K562 treated with DMSO at 1 percent for 12 hours (cell line): ENCODE results near the gene ZNF502. TPM values are rescaled to one million over a fixed set of nuclear protein-coding genes. Genes with fewer than 3 reads are reported as not detected.

ENCODE experiments used
- total RNA-seq: library from RNA; unstranded; fragments of 300-600 nt; gene quantifications from 2 replicates; pipeline ENCODE4 v1.2.3, GENCODE V29; 2022; ENCODE audit not compliant: insufficient read depth

The ZNF502 gene
- total RNA-seq = 0.25 and 0.49 TPM in 2 replicates

GRCh38 chr3:44712455-44713075, at the start of gene ZNF502:
Gene ZNF502 (plus strand): TSS chr3:44712660. CDS start chr3:44720262, 7,602 bp downstream.

DNA sequence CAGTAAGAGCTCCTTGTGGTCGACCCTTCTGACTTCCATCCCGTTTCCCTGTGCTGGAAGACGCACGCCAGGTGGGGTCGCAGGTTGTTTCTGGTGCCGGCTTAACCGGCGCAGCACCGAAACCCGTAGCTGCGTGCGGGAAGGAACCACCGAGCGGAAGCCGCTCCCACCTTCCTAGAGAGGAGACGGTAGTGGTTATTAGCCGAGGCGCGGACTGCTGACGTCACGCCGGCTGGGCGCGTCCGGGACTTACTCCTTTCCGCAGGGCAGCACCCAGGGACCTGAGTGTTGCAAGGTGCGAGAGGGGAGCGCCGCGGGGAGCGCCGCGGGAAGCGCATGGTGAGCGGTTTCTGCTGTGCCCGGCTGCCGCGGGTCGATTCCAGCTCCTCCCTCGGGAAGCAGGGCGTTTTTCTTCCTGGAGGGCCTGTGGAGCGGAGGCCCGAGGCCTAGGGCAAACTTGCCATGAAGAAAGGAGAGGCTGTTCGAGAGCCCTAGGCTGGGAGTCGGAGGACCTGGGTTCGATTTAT, 17.0 kb downstream of the ZNF502 start, which contains the start of gene ZNF501:
Gene ZNF501, plus strand, starts transcription at position 252 of the 527 bp plus-strand sequence. CDS start 4,787 bp downstream, outside the sequence.

GRCh38 chr3:44761424-44762169, 49.1 kb downstream of the ZNF502 start, which contains the start of the genes KIAA1143 and KIF15:
Gene KIAA1143 (minus strand): TSS chr3:44761619. CDS start chr3:44761602, 17 bp downstream.
Gene KIF15 (plus strand): TSS chr3:44761794. CDS start chr3:44761866, 72 bp downstream.

Other genes with a start within 250 kb of the ZNF502 start
- gene ZNF445, start 235.0 kb upstream of the ZNF502 start, total RNA-seq = 1.7 and 11.8 TPM in 2 replicates
- not detected in 2 replicates for gene ZKSCAN7, start 157.5 kb upstream of the ZNF502 start, total RNA-seq
- 0.13 and 0.60 TPM in 2 replicates for gene ZNF660, start 127.7 kb upstream of the ZNF502 start, total RNA-seq
- 6.4 and 16.2 TPM in 2 replicates for gene ZNF197, start 87.6 kb upstream of the ZNF502 start, total RNA-seq
- 2.6 and 9.3 TPM in 2 replicates for gene ZNF35, start 63.9 kb upstream of the ZNF502 start, total RNA-seq
- 1.9 TPM in 2 replicates for gene ZNF501, start 17.0 kb downstream of the ZNF502 start, total RNA-seq
- gene KIAA1143, start 49.0 kb downstream of the ZNF502 start, total RNA-seq = 7.7 and 19.7 TPM in 2 replicates
- 8.4 and 30.0 TPM in 2 replicates for gene KIF15, start 49.1 kb downstream of the ZNF502 start, total RNA-seq
- 0.85 and 1.4 TPM in 2 replicates for gene TMEM42, start 149.3 kb downstream of the ZNF502 start, total RNA-seq
- gene TGM4, start 161.9 kb downstream of the ZNF502 start, total RNA-seq = not detected in 2 replicates